OCI-LY7 (cell line): ENCODE results near the gene SUV39H2. TPM values are rescaled to one million over a fixed set of nuclear protein-coding genes. Genes with fewer than 3 reads are reported as not detected.

ENCODE experiments used
- BruUV-seq: library from RNA; stranded (reverse); fragments of 400-500 nt; replicated peaks from 2 replicates; lab custom pipeline; 2021; lab: Mats Ljungman, UMichigan
- CTCF ChIA-PET: fragments of 300-600 bp; sonication (Branson Sonifier 250); formaldehyde crosslinking; loops from one replicate; lab custom pipeline; 2022; ENCODE audit warnings: antibody characterized with exemption; ENCODE audit not compliant: unreplicated experiment; lab: Charles Lee
- POLR2A ChIA-PET: fragments of 300-600 bp; sonication (Branson Sonifier 250); formaldehyde crosslinking; loops from one replicate; lab custom pipeline; 2022; ENCODE audit warnings: antibody characterized with exemption; lab: Charles Lee
- DNase-seq: peaks from one replicate; pipeline ENCODE4 v3.0.0-alpha.2; 2015; ENCODE audit warnings: low spot score
- H2AFZ ChIP-seq: fragments of 200-600 bp; sonication (generic), shearing (Covaris generic); 2 replicates; pipeline ENCODE4 v1.6.1; 2014; ENCODE audit warnings: mild to moderate bottlenecking, antibody characterized with exemption, low read length, moderate library complexity
- H3K27ac ChIP-seq: fragments of 200-600 bp; sonication (generic); 2 replicates; pipeline ENCODE4 v1.5.1; 2014; ENCODE audit warnings: mixed run types, low read depth, mild to moderate bottlenecking, moderate library complexity, low read length, inconsistent platforms; ENCODE audit not compliant: poor library complexity, severe bottlenecking
- H3K36me3 ChIP-seq: fragments of 200-600 bp; sonication (generic); 2 replicates; pipeline ENCODE4 v1.6.1; 2014; ENCODE audit warnings: mild to moderate bottlenecking, antibody characterized with exemption, low read length, moderate library complexity, mixed read lengths; ENCODE audit not compliant: insufficient read depth
- H3K4me1 ChIP-seq: fragments of 200-600 bp; sonication (generic); 2 replicates; pipeline ENCODE4 v1.5.1; 2014; ENCODE audit warnings: mild to moderate bottlenecking, low read length; ENCODE audit not compliant: insufficient read depth, poor library complexity, severe bottlenecking
- H3K4me2 ChIP-seq: fragments of 200-600 bp; sonication (generic); 2 replicates; pipeline ENCODE4 v1.6.1; 2014; ENCODE audit warnings: mild to moderate bottlenecking, low read length
- H3K4me3 ChIP-seq: fragments of 200-600 bp; sonication (generic); 2 replicates; pipeline ENCODE4 v1.5.1; 2014; ENCODE audit warnings: mild to moderate bottlenecking, low read depth, low read length; ENCODE audit not compliant: poor library complexity, severe bottlenecking
- H3K79me2 ChIP-seq: fragments of 200-600 bp; sonication (generic); 2 replicates; pipeline ENCODE4 v1.6.1; 2016; ENCODE audit warnings: low read depth, mild to moderate bottlenecking, low read length, moderate library complexity, mixed read lengths; ENCODE audit not compliant: insufficient read depth
- H3K9me2 ChIP-seq: fragments of 200-600 bp; sonication (generic); 2 replicates; pipeline ENCODE4 v1.6.1; 2016; ENCODE audit warnings: mild to moderate bottlenecking, low read length, mixed read lengths; ENCODE audit not compliant: insufficient read depth
- H3K9me3 ChIP-seq: fragments of 200-600 bp; sonication (generic); 2 replicates; pipeline ENCODE4 v1.6.1; 2014; ENCODE audit warnings: mild to moderate bottlenecking, mixed run types, low read length, mixed read lengths
- H4K20me1 ChIP-seq: fragments of 200-600 bp; sonication (generic); 2 replicates; pipeline ENCODE4 v1.6.1; 2014; ENCODE audit warnings: mild to moderate bottlenecking, antibody characterized with exemption, low read length, moderate library complexity, mixed read lengths; ENCODE audit not compliant: insufficient read depth
- EZH2phosphoT487 ChIP-seq: fragments of 200-600 bp; sonication (generic); IDR thresholded peaks from 2 replicates; pipeline ENCODE4 v1.6.1; 2018; ENCODE audit warnings: low read depth, borderline replicate concordance, mild to moderate bottlenecking, mixed run types, antibody characterized with exemption, low read length, moderate library complexity, mixed read lengths
- intact Hi-C: fragments of 100-400 bp; cut with micrococcal nuclease; formaldehyde crosslinking; loops from one replicate; pipeline ENCODE4 v1.10.0; 2022; ENCODE audit not compliant: unreplicated experiment
- total RNA-seq, 2 experiments: library from RNA; depleted of rRNA in 1 of 2; stranded (reverse); fragments of >200 nt in 1 of 2; shearing (Covaris generic) in 1 of 2; gene quantifications; 2 replicates each; pipeline ENCODE4 v1.2.3, GENCODE V29; 2014 to 2022
- TF ChIP-seq, protein P1 (sequence below): fragments of 200-600 bp; sonication (generic); conservative IDR thresholded peaks from 2 replicates; pipeline ENCODE4 v1.5.1; 2014; ENCODE audit warnings: mild to moderate bottlenecking, antibody characterized with exemption, low read length, moderate library complexity, mixed read lengths

SUV39H2 gene
- total RNA-seq, 2 experiments from 2014 or later: 31.5 to 58.0 TPM

DNA sequence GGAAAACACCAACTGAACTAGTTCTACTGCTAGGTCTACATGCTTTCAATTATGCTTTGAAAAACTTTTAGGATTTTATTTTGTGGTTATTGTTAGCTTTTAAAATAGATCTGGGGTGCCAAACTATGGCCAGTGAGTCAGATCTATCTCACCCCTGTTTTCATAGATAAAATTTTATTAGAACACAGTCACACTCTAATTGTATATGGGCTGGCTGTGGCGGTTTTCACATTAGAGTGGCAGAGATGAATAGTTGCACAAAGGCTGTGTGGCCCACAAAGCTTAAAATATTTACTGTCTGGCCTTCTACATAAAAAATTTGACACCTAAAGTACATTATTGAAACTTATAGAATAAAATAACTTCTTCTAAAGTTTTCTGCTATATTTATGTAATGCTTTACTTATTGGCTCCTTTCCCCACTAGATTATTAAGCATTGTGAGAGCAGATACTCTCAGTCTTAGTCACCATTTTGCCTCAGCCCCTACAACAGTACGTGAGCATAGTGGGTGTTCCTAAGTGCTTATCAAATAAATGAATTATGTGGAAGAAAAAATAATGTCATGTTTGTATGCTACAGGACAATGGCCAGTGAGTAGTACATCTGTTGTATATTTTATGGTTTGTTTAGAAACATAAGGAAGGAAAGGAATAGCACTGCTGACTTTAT, 5.4 kb upstream of the SUV39H2 start:
- TF ChIP-seq, protein P1, sequence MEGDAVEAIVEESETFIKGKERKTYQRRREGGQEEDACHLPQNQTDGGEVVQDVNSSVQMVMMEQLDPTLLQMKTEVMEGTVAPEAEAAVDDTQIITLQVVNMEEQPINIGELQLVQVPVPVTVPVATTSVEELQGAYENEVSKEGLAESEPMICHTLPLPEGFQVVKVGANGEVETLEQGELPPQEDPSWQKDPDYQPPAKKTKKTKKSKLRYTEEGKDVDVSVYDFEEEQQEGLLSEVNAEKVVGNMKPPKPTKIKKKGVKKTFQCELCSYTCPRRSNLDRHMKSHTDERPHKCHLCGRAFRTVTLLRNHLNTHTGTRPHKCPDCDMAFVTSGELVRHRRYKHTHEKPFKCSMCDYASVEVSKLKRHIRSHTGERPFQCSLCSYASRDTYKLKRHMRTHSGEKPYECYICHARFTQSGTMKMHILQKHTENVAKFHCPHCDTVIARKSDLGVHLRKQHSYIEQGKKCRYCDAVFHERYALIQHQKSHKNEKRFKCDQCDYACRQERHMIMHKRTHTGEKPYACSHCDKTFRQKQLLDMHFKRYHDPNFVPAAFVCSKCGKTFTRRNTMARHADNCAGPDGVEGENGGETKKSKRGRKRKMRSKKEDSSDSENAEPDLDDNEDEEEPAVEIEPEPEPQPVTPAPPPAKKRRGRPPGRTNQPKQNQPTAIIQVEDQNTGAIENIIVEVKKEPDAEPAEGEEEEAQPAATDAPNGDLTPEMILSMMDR: no peak
- no peak for TF ChIP-seq EZH2phosphoT487
- H3K4me2 ChIP-seq: no peak overlapping the region
- H3K36me3 ChIP-seq: peaks cover 60% of the 10 kb centered on the region
- H3K4me1 ChIP-seq: peaks cover 17% of the 10 kb centered on the region
- POLR2A ChIA-PET: interaction anchor here (0.6 to 1.4 kb wide), 4 partner anchors 10 to 354 kb away, joined by 3 to 4 read pairs (median 3); no protein-coding TSS in a partner anchor
- H3K4me3 ChIP-seq: no peak overlapping the region
- CTCF ChIA-PET: no interaction called here
- BruUV-seq: no TSS peak
- H3K9me3 ChIP-seq: no peaks in the 10 kb centered on the region
- peaks cover 17% of the 10 kb centered on the region for H3K79me2 ChIP-seq
- no peaks in the 10 kb centered on the region for H3K9me2 ChIP-seq
- no peaks in the 10 kb centered on the region; the same call in 1 of the 2 replicates for H4K20me1 ChIP-seq
- intact Hi-C loops: no loop called here
- no peak overlapping the region for H2AFZ ChIP-seq
- no peak overlapping the region for H3K27ac ChIP-seq
- no peak for DNase-seq

DNA sequence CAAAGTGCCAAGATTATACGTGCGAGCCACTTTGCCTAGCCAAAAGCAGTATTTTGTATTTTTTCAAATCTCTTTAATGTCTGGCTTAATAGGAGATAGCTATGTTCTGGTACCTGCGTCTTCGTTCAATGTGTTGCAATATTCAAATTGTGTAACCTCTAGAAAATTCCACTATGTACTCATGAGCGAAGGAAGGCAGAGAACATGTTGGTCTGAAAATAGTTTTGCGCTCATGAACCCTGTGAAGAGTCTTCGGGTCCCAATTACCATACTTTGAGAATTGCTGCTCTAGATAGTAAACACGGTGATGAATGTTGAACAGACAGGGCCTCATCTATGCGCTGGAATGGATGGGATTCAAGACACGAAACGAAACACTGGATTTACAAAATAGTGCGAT, 2.7 kb upstream of the SUV39H2 start:
- H4K20me1 ChIP-seq: peaks cover 9% of the 10 kb centered on the region; the same call in 1 of the 2 replicates
- intact Hi-C loops: loop anchor here (5.0 kb wide), 2 partner anchors 221 to 274 kb away; partner anchors contain the start of gene RPP38

More for the DNA sequence above, 2.7 kb upstream of the SUV39H2 start:
- Histone ChIP-seq H3K4me3 (no peak overlapping the region), H3K36me3 (peaks cover 39% of the 10 kb centered on the region), H3K4me2 (no peak overlapping the region), H3K4me1 (peaks cover 28% of the 10 kb centered on the region), H2AFZ (no peak overlapping the region), H3K9me2 (no peaks in the 10 kb centered on the region), H3K79me2 (peaks cover 39% of the 10 kb centered on the region), H3K27ac (no peak overlapping the region), H3K9me3 (no peaks in the 10 kb centered on the region)
- no TSS peak for BruUV-seq
- TF ChIP-seq EZH2phosphoT487: no peak
- TF ChIP-seq, protein P1: no peak
- no peak for DNase-seq
- POLR2A ChIA-PET: interaction anchor here (1.0 kb wide), 1 partner anchor 135 kb away, joined by 3 read pairs; no protein-coding TSS in a partner anchor
- CTCF ChIA-PET: no interaction called here
